Kasumi-1 (cell line): ENCODE results near the gene RAB42.
A peak's percentile ranks its signal among the peaks of the same experiment; 100 is the strongest.
"Not testable (repeated sequence)": the region's sequence is repeated elsewhere in the genome, so short reads cannot be mapped to it uniquely, and the experiment has no call there.

ENCODE experiments used
- DNase-seq, 2 experiments: peaks; one replicate each; lab custom pipeline; 2025; lab: John Stamatoyannopoulos, UW

RAB42 gene

DNA sequence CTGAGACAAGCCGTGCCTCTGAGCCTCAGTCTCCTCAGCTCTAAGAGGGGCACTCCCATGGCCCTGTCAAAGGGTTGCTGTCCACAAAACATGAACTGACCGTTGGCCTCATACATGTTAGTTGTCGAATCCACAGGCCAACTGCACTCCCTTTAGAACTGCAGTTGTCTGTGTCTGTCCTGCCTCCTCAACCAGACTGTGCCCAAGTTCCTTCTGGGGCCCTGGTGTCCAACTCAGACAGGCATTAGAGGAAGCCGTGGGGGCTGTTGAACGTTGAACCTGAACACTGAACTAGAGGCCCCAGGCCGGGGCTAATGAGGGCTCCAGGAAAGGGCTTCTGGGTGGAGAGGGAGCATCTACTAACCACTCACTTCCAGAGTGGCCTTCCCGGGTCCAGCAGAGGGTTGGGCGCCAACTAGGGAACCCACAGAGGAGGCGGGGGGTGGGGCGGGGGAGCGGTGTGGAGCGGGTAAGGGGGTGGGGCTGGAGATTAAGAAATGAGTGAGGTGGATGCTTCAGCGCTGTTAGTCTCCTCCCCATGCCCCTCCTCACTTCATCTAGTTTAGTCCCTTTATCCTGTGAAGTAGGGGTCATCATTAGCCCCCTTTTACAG is at the start of gene RAB42:
TSS of gene RAB42 (plus strand) at position 558 of the 613 bp plus-strand sequence. CDS start 247 bp downstream, outside the sequence.
- peak; percentile 53 to 61 for DNase-seq

DNA sequence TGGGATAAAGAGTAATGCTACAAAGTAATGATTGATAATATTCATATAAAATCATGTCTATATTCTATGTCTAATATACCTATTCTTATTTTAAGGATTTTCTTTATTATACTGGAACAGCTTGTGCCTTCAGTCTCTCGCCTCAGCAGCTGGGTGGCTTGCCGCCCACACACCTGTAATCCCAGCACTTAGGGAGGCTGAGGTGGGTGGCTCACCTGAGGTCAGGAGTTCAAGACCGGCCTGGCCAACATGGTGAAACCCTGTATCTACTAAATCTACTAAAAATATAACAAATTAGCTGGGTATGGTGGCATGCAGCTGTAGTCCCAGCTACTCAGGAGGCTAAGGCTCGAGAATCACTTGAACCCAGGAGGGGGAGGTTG is 46.8 kb upstream of the RAB42 start:
- no peak for DNase-seq

DNA sequence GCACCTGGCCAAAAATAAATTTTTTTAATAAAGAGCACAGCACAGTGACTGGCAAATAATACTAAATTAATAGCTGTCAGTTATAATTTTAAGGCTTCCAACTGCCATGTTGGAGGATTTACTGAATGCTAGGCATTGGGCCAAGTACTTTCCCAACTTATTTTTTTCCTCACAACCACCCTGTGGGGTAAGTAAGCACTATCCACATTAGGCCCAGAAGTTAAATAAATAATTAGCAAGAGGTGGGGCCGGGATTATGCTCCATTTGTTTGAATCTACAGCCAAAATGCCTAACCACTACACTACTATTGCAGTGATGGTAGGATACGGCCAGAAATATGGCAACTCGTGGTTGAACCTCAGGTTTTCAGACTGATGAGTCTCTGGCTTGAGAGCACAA is 43.7 kb upstream of the RAB42 start:
- no peak for DNase-seq

- DNase-seq: no peak
These were observed 40.7 kb upstream of the RAB42 start for GRCh38 chr1:28551381-28551780.

- DNase-seq: peak; percentile 95 to 96
These were observed 39.1 kb upstream of the RAB42 start, which contains the start of gene TRNAU1AP for GRCh38 chr1:28552758-28553663. Gene TRNAU1AP (plus strand): TSS chr1:28553085. CDS start chr1:28553111, 26 bp downstream.

DNA sequence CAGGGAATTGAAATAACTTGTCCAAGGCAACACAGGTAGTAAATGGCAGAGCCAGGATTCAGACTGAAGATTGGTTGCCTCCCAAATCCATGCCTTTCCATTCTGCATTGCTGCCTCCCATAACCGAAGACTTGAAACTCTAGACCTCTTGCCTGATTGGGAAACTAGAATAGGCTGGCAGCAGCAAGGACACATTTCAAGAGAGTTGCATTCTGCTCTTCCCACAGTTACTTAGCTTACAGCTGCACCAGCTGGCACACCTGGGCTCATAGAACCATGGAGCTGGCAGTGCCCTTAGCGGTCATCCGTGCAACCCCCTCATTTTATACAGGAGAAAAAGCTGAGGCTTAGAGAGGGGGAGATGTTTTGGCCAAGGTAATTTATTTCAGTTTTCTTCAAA is 31.2 kb upstream of the RAB42 start:
- no peak for DNase-seq

- DNase-seq: no peak
These were observed 27.8 kb upstream of the RAB42 start for GRCh38 chr1:28564310-28564709.

DNA sequence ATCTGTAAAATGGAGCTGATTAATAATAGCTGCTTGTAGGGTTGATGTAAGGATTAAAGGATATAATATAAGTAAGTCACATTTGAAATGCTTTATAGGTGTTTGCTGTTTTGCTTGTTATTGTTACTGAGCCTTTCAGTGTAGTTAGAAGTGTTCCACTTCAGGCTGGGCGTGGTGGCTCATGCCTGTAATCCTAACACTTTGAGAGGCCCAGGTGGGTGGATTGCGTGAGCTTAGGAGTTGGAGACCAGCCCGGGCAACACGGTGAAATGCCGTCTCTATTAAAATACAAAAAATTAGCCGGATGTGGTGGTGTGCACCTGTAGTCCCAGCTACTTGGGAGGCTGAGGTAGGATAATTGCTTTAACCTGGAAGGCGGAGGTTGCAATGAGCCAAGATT is 27.0 kb upstream of the RAB42 start:
- DNase-seq: no peak

- no peak for DNase-seq
These were observed 26.3 kb upstream of the RAB42 start for GRCh38 chr1:28565726-28566125.

- DNase-seq: no peak
These were observed 25.1 kb upstream of the RAB42 start for GRCh38 chr1:28566931-28567330.

- no peak for DNase-seq
These were observed 20.2 kb upstream of the RAB42 start for GRCh38 chr1:28571911-28572310.

DNA sequence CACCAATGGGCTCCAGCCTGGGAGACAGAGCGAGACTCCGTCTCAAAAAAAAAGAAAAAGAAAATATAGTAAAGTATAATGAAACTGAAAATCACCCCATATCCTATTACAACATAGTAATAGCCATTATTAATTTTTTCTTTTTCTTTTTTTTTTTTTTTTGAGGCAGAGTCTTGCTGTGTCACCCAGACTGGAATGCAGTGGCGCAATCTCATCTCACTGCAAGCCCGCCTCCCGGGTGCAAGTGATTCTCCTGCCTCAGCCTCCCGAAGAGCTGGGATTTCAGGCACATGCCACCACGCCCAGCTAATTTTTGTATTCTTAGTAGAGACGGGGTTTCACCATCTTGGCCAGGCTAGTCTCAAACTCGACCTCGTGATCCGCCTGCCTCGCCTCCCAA is 19.2 kb upstream of the RAB42 start:
- DNase-seq: not testable (repeated sequence)

DNA sequence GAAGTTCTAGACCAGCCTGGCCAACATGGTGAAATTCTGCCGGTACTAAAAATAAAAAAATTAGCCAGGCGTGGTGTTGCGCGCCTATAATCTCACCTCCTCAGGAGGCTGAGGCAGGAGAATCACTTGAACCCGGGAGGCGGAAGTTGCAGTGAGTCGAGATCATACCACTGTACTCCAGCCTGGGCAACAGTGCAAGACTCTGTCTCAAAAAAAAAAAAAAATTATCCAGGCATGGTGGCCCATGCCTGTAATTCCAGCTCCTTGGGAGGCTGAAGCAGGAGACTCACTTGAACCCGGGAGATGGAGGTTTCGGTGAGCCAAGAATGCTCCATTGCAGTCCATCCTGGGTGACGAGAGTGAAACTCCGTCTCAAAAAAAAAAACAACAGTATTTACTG is 18.5 kb upstream of the RAB42 start:
- DNase-seq: no peak

GRCh38 chr1:28577052-28577678 is 14.9 kb upstream of the RAB42 start:
- peak; percentile 41 to 43 for DNase-seq

- DNase-seq: peak in 1 of 2 experiments; percentile 19
These were observed 14.1 kb upstream of the RAB42 start for GRCh38 chr1:28577738-28578536.

GRCh38 chr1:28578696-28579218 is 13.3 kb upstream of the RAB42 start:
- no peak for DNase-seq

DNA sequence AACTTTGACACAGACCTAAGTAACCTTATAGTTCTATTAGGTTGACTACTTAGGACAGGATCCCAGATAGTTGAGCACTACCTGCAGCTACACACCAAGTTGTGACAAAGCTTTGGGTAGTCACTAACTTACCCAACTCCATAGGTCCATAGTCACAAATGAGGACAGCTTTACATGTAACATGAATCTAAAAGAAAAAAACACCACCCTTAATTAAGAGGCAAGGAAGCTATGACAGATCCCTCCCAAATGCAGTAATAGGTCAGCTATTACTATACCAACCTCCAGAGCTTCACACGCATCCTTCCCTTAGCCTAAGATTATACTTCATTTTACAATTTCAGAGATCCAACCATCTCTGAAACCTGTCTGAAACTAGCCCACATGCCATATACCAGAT is 12.7 kb upstream of the RAB42 start:
- no peak for DNase-seq

DNA sequence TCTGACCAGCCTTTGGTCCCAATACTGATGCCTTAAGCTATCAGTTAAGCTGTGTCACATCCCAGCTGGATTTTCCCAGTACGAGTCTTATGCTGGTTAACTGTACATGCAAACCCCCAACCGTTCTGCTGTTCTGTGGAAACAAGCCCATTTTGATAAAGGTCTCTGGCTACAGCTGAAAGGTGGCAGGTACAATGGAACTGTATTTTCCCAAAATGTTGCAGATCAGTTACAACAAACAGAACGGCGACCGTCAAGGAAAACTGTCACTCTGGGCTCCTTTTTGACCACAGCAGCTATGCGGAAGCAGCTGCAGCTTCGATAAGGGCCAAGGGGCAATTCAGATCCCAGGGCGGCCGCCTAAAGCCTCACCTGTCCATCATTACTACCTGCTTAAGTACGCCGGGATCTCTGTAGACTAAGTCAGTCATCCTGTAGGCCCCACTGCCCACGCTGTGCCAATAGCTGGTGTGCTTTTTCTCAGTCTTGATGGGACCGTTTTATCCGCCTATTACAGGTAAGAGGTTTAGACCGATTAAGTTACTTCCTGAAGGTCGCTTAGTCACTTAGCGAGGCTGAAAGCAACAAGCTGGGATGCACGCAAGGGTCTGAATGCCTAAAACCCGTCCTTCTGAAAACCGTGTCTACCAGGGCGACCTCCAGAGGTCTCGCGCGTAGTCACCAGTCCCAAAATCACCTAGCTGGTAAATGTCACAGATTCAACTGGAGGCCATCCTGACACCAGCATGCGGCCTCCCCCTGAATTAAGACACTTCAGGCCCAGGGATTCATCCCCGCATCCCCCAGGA is 11.1 kb upstream of the RAB42 start:
- DNase-seq: peak in 1 of 2 experiments; percentile 38

DNA sequence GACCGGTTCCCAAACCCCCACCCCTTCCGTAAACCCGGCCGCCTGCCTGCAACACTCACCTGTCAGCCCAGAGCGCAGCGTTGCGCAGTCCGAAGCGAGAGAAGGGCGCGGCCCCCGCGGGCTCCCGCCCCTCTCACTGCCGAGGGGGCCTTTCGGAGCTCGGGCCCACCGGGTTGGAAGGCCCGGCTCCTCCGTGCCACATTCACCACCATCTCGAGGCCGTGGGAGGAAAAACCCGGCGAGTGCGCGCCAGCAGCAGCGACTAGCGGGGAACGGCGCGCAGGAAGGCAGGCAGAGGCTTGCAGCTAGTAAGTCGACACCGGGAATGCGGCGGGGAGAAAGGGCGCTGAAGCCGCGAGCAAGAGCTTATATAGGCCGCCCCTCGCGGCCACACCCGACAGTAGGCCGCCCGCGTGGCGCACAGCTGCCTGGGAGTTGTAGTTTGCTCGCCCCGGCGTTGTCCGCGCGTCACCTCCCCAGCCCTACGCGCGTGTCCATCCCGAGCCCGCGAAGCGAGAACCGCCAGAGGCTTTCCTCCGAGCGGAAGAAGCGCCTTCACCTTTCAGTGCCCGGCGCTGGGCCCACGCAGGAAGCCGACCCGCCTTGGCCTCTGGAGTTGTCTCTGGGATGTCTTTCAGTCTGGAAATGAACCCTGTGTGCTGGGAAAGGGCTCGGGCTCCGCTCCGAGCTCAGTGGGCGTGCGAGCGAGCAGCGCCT is 10.4 kb upstream of the RAB42 start:
- peak; percentile 94 for DNase-seq

DNA sequence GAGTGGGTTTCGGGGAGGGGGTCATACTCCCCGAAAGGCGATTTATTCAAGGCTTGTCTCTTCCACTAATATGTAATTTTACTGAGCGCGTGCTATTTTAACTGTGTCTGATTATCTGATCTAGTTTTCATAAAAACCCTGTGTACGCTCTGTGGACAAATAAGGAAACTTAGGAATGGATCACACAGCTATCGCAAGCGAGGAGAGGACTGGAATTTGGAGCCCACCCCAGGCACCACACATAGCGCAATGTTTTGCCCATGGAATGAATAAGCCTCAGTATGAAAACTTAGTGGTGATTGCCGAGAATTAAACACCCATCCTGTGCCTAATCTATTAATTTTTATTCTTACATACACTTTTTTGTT is 9.8 kb upstream of the RAB42 start:
- peak; percentile 60 to 71 for DNase-seq
